ENCODE results near the gene KAZN.

The KAZN gene

GRCh38 chr1:15028102-15028501 is 429.6 kb downstream of the KAZN start:
- ChIA-PET CTCF (interaction anchor here (0.5 to 1.5 kb wide), 10 partner anchors 14 to 590 kb away, joined by 3 to 10 read pairs (median 3); no protein-coding TSS in a partner anchor), POLR2A (no interaction called here)
- DNase-seq (ENCODE audit: extremely low spot score), result no peak
- TF ChIP-seq SP1 (IDR thresholded peaks at IDR 0.05), result no peak
- TF ChIP-seq SUZ12 (IDR thresholded peaks at IDR 0.05), result no peak
- no peak for TF ChIP-seq NFRKB (IDR thresholded peaks at IDR 0.05)
- no peak for TF ChIP-seq FOXA1 (IDR thresholded peaks at IDR 0.05)
- no peak for TF ChIP-seq LEF1 (IDR thresholded peaks at IDR 0.05; ENCODE audit: borderline replicate concordance)
- no peak for TF ChIP-seq ZNF384 (IDR thresholded peaks at IDR 0.05)
- no peak for TF ChIP-seq CTBP1 (IDR thresholded peaks at IDR 0.05; ENCODE audit: borderline replicate concordance)
- no peak for TF ChIP-seq TARDBP (IDR thresholded peaks at IDR 0.05)
- no peak for TF ChIP-seq ELF4 (IDR thresholded peaks at IDR 0.05)
- no peak for TF ChIP-seq L3MBTL2 (conservative IDR thresholded peaks at IDR 0.05)

DNA sequence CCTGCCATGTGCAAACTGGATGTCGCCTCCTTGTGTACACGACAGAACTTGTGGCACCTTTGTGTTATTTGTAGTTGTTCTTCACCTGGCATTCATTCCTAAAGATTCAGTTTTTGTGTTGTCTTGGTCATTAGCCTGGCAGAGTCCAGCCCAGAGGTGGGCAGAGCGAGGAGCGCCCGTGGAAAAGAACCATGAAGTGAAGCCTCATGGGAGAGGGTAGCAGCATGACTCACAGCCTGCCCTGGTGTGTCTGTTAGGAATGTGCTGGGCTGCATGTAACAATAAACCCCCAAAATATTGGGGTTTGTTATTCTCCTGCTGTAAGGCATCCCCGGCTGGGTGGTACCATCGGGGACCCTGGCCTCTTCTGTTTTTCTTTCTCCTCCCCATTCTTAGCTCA is 430.1 kb downstream of the KAZN start:
- POLR2A ChIA-PET, result no interaction called here
- no peak for DNase-seq (ENCODE audit: extremely low spot score)
- TF ChIP-seq CTBP1 (IDR thresholded peaks at IDR 0.05; ENCODE audit: borderline replicate concordance) (no peak), ARNT (IDR thresholded peaks at IDR 0.05) (no peak), FOXA1 (IDR thresholded peaks at IDR 0.05) (no peak), ZNF384 (IDR thresholded peaks at IDR 0.05) (no peak), SP1 (IDR thresholded peaks at IDR 0.05) (no peak), TARDBP (IDR thresholded peaks at IDR 0.05) (no peak), FOXM1 (IDR thresholded peaks at IDR 0.05; ENCODE audit: borderline replicate concordance) (no peak), FOXK2 (IDR thresholded peaks at IDR 0.05) (no peak)
- CTCF ChIA-PET, result interaction anchor here (1.2 to 1.5 kb wide), 2 partner anchors 45 to 104 kb away, joined by 3 read pairs; no protein-coding TSS in a partner anchor

GRCh38 chr1:15029036-15029435 is 430.6 kb downstream of the KAZN start:
- ChIA-PET CTCF (interaction anchor here (1.2 kb wide), 1 partner anchor 105 kb away, joined by 3 read pairs; no protein-coding TSS in a partner anchor), POLR2A (no interaction called here)
- DNase-seq (ENCODE audit: extremely low spot score), result no peak
- TF ChIP-seq ELF4 (IDR thresholded peaks at IDR 0.05) (no peak), L3MBTL2 (conservative IDR thresholded peaks at IDR 0.05) (no peak), FOXK2 (IDR thresholded peaks at IDR 0.05) (no peak), FOXM1 (IDR thresholded peaks at IDR 0.05; ENCODE audit: borderline replicate concordance) (no peak), SUZ12 (IDR thresholded peaks at IDR 0.05) (no peak), NFRKB (IDR thresholded peaks at IDR 0.05) (no peak), ZNF384 (IDR thresholded peaks at IDR 0.05) (no peak), HDGF (IDR thresholded peaks at IDR 0.05; ENCODE audit: borderline replicate concordance) (no peak), BHLHE40 (IDR thresholded peaks at IDR 0.05; ENCODE audit: borderline replicate concordance) (no peak), ARNT (IDR thresholded peaks at IDR 0.05) (no peak), CTBP1 (IDR thresholded peaks at IDR 0.05; ENCODE audit: borderline replicate concordance) (no peak)

DNA sequence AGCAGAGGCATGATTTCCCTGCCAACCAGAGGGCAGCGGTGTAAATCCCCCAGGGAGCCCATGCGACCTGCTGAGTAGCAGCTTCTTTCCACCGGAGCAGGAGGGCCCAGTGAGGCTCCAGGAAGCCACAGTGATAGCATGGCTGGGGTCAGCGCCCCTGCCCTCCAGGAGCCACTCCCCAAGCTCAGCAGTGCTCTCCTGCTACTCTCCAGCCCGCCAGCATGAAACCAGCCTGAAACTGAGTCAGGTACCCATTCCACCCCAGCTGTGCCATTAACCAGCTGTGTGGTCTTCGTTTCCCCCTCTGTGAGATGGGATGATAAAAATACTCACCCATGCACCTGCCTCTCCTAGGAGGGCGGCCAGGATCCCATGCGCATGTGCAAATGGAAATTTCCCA is 431.3 kb downstream of the KAZN start:
- ChIA-PET POLR2A (no interaction called here), CTCF (no interaction called here)
- TF ChIP-seq SUZ12 (IDR thresholded peaks at IDR 0.05) (no peak), FOXA1 (IDR thresholded peaks at IDR 0.05) (no peak), BHLHE40 (IDR thresholded peaks at IDR 0.05; ENCODE audit: borderline replicate concordance) (no peak)
- DNase-seq (ENCODE audit: extremely low spot score), result no peak

DNA sequence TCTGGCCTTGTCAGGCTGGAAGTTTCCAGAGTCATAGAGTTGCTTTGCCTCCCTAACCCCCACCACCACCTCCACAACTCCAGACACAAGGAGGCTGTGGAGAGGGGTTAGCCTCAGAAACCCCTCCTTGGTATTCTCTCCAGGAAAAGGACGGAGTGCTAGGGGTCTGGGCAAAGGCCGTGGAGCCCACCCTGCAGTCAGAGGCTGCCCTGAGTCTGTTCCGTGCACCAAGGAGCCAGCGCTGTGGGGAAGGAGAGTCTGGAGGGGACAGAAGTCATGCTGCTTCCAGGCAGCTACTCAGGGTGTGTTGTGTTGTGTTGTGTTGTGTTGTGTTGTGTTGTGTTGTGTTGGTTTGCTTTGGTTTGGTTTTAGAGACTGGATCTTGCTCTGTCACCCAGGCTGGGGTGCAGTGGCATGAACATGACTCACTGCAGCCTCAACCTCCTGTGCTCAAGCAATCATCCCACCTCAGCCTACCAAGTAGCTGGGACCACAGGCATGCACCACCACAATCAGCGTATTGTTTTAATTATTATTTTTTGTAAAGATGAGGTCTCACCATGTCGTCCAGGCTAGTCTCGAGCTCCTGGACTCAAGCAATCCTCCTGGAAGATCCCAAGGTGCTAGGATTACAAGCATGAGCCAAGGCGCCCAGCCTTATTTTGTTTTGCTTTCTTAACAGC is 432.9 kb downstream of the KAZN start:
- TF ChIP-seq FOXM1 (IDR thresholded peaks at IDR 0.05; ENCODE audit: borderline replicate concordance) (no peak), CTBP1 (IDR thresholded peaks at IDR 0.05; ENCODE audit: borderline replicate concordance) (no peak), HDGF (IDR thresholded peaks at IDR 0.05; ENCODE audit: borderline replicate concordance) (no peak), FOXK2 (IDR thresholded peaks at IDR 0.05) (no peak), TARDBP (IDR thresholded peaks at IDR 0.05) (no peak), NFRKB (IDR thresholded peaks at IDR 0.05) (no peak), PKNOX1 (IDR thresholded peaks at IDR 0.05) (no peak), ARNT (IDR thresholded peaks at IDR 0.05) (no peak), ELF4 (IDR thresholded peaks at IDR 0.05) (no peak), BHLHE40 (IDR thresholded peaks at IDR 0.05; ENCODE audit: borderline replicate concordance) (no peak), SUZ12 (IDR thresholded peaks at IDR 0.05) (no peak), SP1 (IDR thresholded peaks at IDR 0.05) (no peak), LEF1 (IDR thresholded peaks at IDR 0.05; ENCODE audit: borderline replicate concordance) (no peak), ZNF384 (IDR thresholded peaks at IDR 0.05) (no peak), FOXA1 (IDR thresholded peaks at IDR 0.05) (no peak), L3MBTL2 (conservative IDR thresholded peaks at IDR 0.05) (no peak)
- ChIA-PET CTCF (no interaction called here), POLR2A (no interaction called here)
- no peak for DNase-seq (ENCODE audit: extremely low spot score)

DNA sequence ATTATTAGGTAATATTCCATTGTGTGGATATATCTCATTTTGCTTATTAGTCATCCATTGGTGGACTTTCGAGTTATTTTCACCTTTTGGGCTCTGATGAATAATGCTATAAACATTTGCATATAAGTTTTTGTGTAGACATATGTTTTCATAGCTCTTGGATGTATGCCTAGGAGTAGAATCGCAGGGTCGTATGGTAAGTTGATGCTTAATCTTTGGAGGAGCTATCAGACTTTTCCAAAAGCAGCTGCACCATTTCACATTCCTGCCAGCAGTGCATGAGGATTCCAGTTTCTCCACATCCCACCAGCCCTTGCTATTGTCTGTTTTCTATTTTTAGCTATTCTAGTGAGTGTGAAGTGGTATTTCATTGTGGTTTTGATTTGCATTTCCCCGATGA is 434.8 kb downstream of the KAZN start:
- no peak for DNase-seq (ENCODE audit: extremely low spot score)
- no peak for TF ChIP-seq LEF1 (IDR thresholded peaks at IDR 0.05; ENCODE audit: borderline replicate concordance)
- TF ChIP-seq ELF4 (IDR thresholded peaks at IDR 0.05), result no peak
- TF ChIP-seq L3MBTL2 (conservative IDR thresholded peaks at IDR 0.05), result no peak
- no peak for TF ChIP-seq NFRKB (IDR thresholded peaks at IDR 0.05)
- no peak for TF ChIP-seq BHLHE40 (IDR thresholded peaks at IDR 0.05; ENCODE audit: borderline replicate concordance)
- TF ChIP-seq SUZ12 (IDR thresholded peaks at IDR 0.05), result no peak
- no peak for TF ChIP-seq CTBP1 (IDR thresholded peaks at IDR 0.05; ENCODE audit: borderline replicate concordance)
- TF ChIP-seq TARDBP (IDR thresholded peaks at IDR 0.05), result no peak
- no peak for TF ChIP-seq HDGF (IDR thresholded peaks at IDR 0.05; ENCODE audit: borderline replicate concordance)
- TF ChIP-seq FOXA1 (IDR thresholded peaks at IDR 0.05), result no peak
- TF ChIP-seq ARNT (IDR thresholded peaks at IDR 0.05), result no peak
- TF ChIP-seq PKNOX1 (IDR thresholded peaks at IDR 0.05), result no peak
- no peak for TF ChIP-seq FOXM1 (IDR thresholded peaks at IDR 0.05; ENCODE audit: borderline replicate concordance)
- no peak for TF ChIP-seq FOXK2 (IDR thresholded peaks at IDR 0.05)
- TF ChIP-seq SP1 (IDR thresholded peaks at IDR 0.05), result no peak
- no peak for TF ChIP-seq ZNF384 (IDR thresholded peaks at IDR 0.05)
- ChIA-PET POLR2A (interaction anchor here (1.4 kb wide), 1 partner anchor 10 kb away, joined by 4 read pairs; no protein-coding TSS in a partner anchor), CTCF (interaction anchor here (0.6 kb wide), 1 partner anchor 116 kb away, joined by 8 read pairs; no protein-coding TSS in a partner anchor)

All from HEK293T (cell line).